HG02840 (cell line): ENCODE results near the gene ARF6.
"Not testable (repeated sequence)": the region's sequence is repeated elsewhere in the genome, so short reads cannot be mapped to it uniquely, and the experiment has no call there.

Experiments
- ATAC-seq: cut with Tn5 transposase; IDR thresholded peaks from one replicate; pipeline ENCODE4 v1.9.1; 2021; ENCODE audit warnings: mild to moderate bottlenecking, moderate library complexity, moderate number of reproducible peaks; ENCODE audit not compliant: unreplicated experiment, low FRiP score

Gene ARF6

GRCh38 chr14:49892636-49893308 is at the start of gene ARF6:
Gene ARF6 (plus strand): TSS chr14:49893082. CDS start chr14:49893737, 655 bp downstream.
- peak; percentile 79 for ATAC-seq

GRCh38 chr14:49849213-49849847 is 43.6 kb upstream of the ARF6 start:
- ATAC-seq: no peak

GRCh38 chr14:49851813-49852212 is 41.1 kb upstream of the ARF6 start:
- ATAC-seq: no peak

GRCh38 chr14:49852301-49853157 is 40.4 kb upstream of the ARF6 start, which contains the start of gene NEMF:
Gene NEMF (minus strand): TSS chr14:49852788. CDS start chr14:49852753, 35 bp downstream.
- ATAC-seq: peak; percentile 71

DNA sequence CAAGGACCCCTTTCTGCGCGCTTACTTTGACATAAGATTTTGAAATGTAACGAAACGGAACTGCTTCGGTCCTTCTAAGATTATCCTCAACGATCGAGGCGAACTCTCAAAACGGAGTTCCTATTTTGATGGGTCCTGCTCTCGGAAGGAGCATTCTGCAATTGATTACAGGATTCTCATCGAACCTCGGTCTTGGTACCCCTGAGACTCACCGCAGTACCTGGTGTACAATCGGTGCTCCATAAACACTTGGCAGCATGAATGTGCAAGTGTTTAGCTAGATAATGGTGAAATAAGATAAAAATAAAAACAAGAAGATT is 39.8 kb upstream of the ARF6 start:
- ATAC-seq: no peak

DNA sequence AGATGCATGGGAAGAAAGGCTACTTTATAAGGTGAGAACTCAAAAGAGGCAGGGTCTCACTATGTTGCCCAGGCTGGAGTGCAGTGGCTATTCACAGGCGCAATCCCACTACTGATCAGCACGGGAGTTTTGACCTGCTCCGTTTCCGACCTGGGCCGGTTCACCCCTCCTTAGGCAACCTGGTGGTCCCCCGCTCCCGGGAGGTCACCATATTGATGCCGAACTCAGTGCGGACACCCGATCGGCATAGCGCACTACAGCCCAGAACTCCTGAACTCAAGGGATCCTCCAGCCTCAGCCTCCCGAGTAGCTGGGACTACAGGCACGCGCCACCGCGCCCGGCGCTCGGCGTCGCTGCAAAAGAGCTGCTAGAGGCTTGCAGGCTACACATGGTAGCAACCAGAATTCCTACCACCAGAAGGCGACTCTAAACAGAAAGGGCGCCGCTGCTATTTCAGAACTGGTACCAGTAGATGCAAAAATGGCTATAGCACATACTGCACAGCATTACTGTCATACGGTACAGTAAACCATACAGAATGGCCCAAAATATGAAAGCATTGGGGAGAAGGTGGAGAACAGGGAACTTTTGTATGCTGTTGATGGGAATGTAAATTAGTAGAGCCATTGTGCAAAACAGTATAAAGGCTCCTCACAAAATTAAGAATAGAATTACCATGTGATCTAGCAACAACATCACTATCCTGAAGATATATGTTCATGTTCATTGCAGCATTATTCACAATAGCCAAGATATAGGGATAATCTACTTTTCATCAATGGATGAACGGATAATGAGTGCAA is 39.1 kb upstream of the ARF6 start:
- ATAC-seq: no peak

DNA sequence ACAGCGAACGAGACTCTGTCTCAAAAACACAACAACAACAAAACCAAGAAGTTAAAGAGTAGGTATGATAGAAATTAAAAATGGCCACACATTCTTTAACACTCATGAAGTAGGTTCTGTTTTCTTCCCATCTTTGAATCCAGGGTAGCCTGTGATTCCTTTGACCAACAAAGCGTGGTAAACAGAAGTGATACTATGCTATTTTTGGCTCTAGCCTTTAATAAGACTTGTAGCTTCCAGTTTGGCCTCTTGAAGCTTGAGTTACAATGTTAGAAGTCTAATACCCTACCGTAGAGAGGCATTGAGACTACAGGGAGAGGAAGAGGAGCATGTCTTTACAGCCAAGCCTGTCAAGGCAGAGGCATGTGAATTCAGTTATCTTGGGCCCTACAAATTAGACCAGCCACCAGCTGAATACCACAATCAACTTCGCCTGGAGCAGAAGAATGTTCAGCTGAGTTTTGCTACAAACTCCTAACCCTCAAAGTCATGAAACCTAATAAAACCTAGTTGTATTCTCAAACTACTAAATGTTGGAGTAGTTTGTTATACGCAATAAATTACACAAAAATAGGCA is 35.4 kb upstream of the ARF6 start:
- no peak for ATAC-seq

DNA sequence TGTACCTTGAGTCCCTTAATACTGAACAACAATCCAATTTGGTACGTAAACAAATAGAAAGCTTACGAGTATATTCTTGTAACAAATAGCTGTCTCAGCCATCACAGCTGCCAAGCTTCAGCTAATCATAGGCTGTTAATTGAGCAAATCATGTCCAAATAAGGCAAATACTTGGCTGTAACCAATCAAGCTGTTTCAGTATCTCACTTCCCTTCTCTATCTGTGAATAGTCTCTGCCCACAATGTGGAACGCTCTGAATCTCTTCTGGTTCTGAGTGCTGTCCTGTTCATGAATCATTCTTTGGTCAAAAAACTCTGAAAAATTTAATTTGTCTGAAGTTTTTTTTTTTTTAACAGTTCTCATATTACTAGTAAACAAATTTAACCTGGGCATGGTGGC is 34.5 kb upstream of the ARF6 start:
- no peak for ATAC-seq

GRCh38 chr14:49860988-49861698 is 31.7 kb upstream of the ARF6 start:
- ATAC-seq: no peak

DNA sequence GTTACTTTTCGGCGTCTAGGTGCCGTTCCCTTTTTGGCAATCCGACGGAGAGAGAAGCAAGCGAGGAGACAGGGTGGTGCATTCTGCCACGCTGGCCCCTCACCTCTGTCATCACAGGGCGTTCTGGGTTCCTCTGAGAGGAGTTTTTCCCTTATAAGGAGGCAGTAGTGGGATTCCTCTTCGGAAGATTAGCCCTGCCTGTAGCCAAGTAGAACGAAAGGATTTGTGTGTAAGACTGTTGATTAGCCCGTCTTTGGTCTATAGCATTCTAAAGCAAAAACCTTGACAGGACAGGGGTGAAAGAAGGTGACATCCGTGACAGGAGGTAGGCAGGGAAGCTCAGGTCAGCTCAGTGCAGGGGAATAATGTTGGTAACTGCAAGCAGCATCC is 31.2 kb upstream of the ARF6 start:
- no peak for ATAC-seq

- peak; percentile 30 for ATAC-seq
Measured at GRCh38 chr14:49862089-49862673, 30.7 kb upstream of the ARF6 start.

DNA sequence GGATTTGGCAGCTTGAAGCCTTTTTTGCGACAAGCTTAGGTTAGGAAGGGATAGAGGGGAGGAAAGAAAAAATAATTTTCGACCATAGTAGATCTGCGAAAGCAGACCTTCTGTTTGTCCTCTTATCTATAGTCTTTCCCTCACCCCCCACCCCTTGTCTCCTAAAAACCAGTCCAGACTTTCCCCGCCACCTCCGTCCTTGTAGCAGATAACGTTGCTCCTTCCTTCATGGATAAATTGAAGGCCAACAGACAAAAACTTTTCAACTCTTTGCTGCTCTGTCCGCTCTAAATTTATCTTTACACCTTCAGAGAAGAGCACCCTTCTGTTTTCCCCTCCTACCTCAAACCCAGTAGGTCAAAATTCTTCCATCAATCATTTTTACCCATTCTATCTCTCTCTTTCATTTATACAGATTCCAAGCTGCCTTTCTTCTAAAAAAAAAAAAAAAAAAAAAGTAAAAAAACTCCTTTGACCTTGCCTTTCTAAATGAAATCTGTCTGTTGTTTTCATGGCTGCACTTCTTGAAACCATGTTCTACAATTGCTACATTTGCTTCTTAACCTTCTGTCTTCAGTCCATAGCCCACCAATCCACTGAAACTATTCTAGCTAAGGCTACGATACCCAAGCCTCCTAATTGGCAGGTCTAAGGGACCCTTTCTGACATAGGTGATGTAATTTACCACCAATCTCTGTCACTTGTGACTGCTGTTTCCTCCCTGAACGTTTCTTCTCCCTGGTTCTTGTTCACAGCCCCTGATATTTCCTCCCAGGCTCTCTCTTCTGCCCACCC is 29.2 kb upstream of the ARF6 start:
- ATAC-seq: no peak

- no peak for ATAC-seq
Measured at GRCh38 chr14:49865431-49865859, 27.4 kb upstream of the ARF6 start.

- ATAC-seq: peak; percentile 81
Measured at GRCh38 chr14:49867831-49868719, 24.8 kb upstream of the ARF6 start.

- no peak for ATAC-seq
Measured at GRCh38 chr14:49868720-49869114, 24.2 kb upstream of the ARF6 start.

DNA sequence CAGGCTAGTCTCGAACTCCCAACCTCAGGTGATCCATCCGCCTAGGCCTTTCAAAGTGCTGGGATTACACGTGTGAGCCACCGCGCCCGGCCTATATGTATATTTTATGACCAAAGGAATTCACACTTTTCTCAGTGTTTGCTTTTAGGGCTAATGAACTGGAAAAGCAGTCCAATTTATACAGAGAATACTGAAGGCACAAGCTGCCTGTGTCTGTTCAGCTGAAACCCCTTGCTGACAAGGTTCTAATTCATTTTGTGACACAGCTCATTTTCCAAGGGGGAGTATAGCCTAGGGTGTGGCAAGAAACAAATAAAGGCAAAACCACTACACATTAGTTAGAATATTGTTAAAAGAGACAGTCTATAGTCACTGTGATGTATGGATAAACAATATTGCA is 22.0 kb upstream of the ARF6 start:
- ATAC-seq: no peak

- not testable (repeated sequence) for ATAC-seq
Measured at GRCh38 chr14:49873548-49873947, 19.3 kb upstream of the ARF6 start.
